ENCODE measurements around the gene ATG13. TPM values are rescaled to one million over a fixed set of nuclear protein-coding genes. Genes with fewer than 3 reads are reported as not detected.
"Not testable (repeated sequence)": the region's sequence is repeated elsewhere in the genome, so short reads cannot be mapped to it uniquely, and the experiment has no call there.

Gene ATG13
- 37.4 TPM for total RNA-seq
- long read RNA-seq, full-length matches to known transcripts: 10 of 49 reads
- long read RNA-seq, partial matches to known transcripts: 4 of 49 reads
- long read RNA-seq, other reads (novel, unspliced or antisense): 35 of 49 reads

GRCh38 chr11:46617134-46617971 lies at the start of gene ATG13, which contains the start of gene HARBI1:
Gene ATG13, plus strand, starts transcription at chr11:46617553. Its CDS starts 26,739 bp downstream, at chr11:46644292.
Gene HARBI1, minus strand, starts transcription at chr11:46617227. Its CDS starts 990 bp downstream, at chr11:46616237.
- DNase-seq (peak; percentile 94), ATAC-seq (ENCODE audit: poor library complexity) (peak; percentile 99)
- intact Hi-C loops (cut with DNase I): loop anchor here (10.0 kb wide), 1 partner anchor 77 kb away; no protein-coding TSS in a partner anchor

- no peak for ATAC-seq (ENCODE audit: poor library complexity)
- intact Hi-C loops (cut with DNase I): no loop called here
- no peak for DNase-seq
Measured at GRCh38 chr11:46570790-46571398, 46.5 kb upstream of the ATG13 start.

GRCh38 chr11:46574656-46575055 lies 42.7 kb upstream of the ATG13 start:
- DNase-seq (no peak), ATAC-seq (ENCODE audit: poor library complexity) (no peak)
- intact Hi-C loops (cut with DNase I): no loop called here

GRCh38 chr11:46577058-46577457 lies 40.3 kb upstream of the ATG13 start:
- DNase-seq: no peak
- intact Hi-C loops (cut with DNase I): no loop called here
- no peak for ATAC-seq (ENCODE audit: poor library complexity)

- no peak for DNase-seq
- no peak for ATAC-seq (ENCODE audit: poor library complexity)
- intact Hi-C loops (cut with DNase I): no loop called here
Measured at GRCh38 chr11:46582588-46582987, 34.8 kb upstream of the ATG13 start.

- intact Hi-C loops (cut with DNase I); DNase-seq; ATAC-seq (ENCODE audit: poor library complexity): not testable (repeated sequence)
Measured at GRCh38 chr11:46583513-46583912, 33.8 kb upstream of the ATG13 start.

- intact Hi-C loops (cut with DNase I): no loop called here
- DNase-seq: no peak
- no peak for ATAC-seq (ENCODE audit: poor library complexity)
Measured at GRCh38 chr11:46588131-46588530, 29.2 kb upstream of the ATG13 start.

- DNase-seq: no peak
- intact Hi-C loops (cut with DNase I): no loop called here
- ATAC-seq (ENCODE audit: poor library complexity): no peak
Measured at GRCh38 chr11:46588915-46589314, 28.4 kb upstream of the ATG13 start.

- DNase-seq: no peak
- intact Hi-C loops (cut with DNase I): no loop called here
- no peak for ATAC-seq (ENCODE audit: poor library complexity)
Measured at GRCh38 chr11:46590740-46591605, 26.4 kb upstream of the ATG13 start.

- DNase-seq (peak; percentile 92), ATAC-seq (ENCODE audit: poor library complexity) (peak; percentile 94)
- intact Hi-C loops (cut with DNase I): no loop called here
Measured at GRCh38 chr11:46593550-46594373, 23.6 kb upstream of the ATG13 start, which contains the start of gene AMBRA1. Gene AMBRA1, minus strand, starts transcription at chr11:46594023. Its CDS starts 45,643 bp downstream, at chr11:46548380.

- intact Hi-C loops (cut with DNase I): no loop called here
- ATAC-seq (ENCODE audit: poor library complexity) (no peak), DNase-seq (no peak)
Measured at GRCh38 chr11:46594374-46594700, 23.0 kb upstream of the ATG13 start.

GRCh38 chr11:46594785-46595184 lies 22.6 kb upstream of the ATG13 start:
- no peak for DNase-seq
- no peak for ATAC-seq (ENCODE audit: poor library complexity)
- intact Hi-C loops (cut with DNase I): no loop called here

GRCh38 chr11:46597155-46597554 lies 20.2 kb upstream of the ATG13 start:
- intact Hi-C loops (cut with DNase I): no loop called here
- ATAC-seq (ENCODE audit: poor library complexity) (no peak), DNase-seq (no peak)

GRCh38 chr11:46597609-46598219 lies 19.6 kb upstream of the ATG13 start:
- ATAC-seq (ENCODE audit: poor library complexity) (no peak), DNase-seq (no peak)
- intact Hi-C loops (cut with DNase I): no loop called here

- intact Hi-C loops (cut with DNase I): no loop called here
- peak; percentile 58 for ATAC-seq (ENCODE audit: poor library complexity)
- no peak for DNase-seq
Measured at GRCh38 chr11:46599340-46600193, 17.8 kb upstream of the ATG13 start.

GRCh38 chr11:46600194-46600960 lies 17.0 kb upstream of the ATG13 start:
- no peak for DNase-seq
- intact Hi-C loops (cut with DNase I): no loop called here
- peak; percentile 41 for ATAC-seq (ENCODE audit: poor library complexity)

Data from Right ventricle myocardium superior (tissue), 1 donor.